NCI-H748 (cell line): Measurements from ENCODE around the gene FAM227B.

Experiments
- DNase-seq: peaks from one replicate; lab custom pipeline; 2025; ENCODE audit not compliant: unreplicated experiment; lab: John Stamatoyannopoulos, UW

The FAM227B gene

DNA sequence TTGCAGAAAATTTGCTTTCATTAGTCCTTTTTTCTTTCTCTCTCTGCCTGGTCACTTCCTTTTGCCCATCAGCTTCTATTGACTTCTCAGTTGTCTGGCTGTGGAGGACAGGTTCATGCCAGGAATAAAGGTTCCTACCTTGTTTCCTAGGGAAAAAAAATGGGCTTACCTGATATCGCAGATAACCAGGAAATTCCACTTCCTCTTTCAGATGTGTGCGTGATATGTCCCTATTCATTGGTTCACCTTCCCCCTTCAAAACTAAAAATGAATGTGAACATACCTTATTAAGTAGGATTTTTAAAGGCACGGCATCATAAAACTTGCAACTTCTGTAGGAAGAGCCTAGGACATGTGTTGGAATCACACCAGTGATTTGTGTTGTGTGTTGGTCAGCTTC, 317.6 kb downstream of the FAM227B start:
- DNase-seq: no peak

DNA sequence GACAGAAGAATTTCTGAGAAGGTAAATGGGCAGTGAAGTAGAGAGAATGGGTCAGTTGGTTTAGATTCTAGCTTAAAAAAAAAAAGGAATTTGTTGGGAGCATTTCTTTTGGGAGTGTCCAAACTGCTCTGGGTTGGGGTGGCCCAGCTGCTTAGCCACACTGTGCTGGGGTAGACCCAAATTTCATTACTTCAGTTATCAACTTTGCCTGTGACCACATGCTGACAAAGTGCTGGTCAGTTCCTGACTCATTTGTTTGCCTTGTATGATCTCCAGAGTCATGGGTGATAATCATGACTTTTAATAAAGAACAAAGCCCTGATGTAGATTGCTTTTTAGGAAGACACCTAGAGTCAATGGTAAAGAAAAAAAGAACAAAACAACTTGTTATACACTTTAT, 319.1 kb downstream of the FAM227B start:
- DNase-seq: no peak

DNA sequence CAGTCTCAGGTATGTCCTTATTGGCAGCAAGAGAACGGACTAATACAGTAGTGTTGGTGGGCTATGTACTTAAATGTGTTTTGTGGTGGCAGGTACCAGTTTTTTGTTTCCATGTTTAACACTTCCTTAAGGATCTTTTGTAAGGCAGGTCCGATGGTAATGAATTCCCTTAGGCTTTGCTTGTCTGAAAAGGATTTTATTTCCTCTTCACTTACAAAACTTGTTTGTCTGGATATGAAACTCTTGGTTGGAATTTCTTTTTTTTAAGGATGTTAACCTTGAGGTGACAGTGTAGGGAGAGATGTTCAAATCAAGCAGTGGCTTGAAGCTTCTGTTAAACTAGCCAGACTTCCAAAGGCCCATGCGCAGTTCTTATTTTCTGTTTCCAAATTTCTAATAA, 319.8 kb downstream of the FAM227B start:
- no peak for DNase-seq

DNA sequence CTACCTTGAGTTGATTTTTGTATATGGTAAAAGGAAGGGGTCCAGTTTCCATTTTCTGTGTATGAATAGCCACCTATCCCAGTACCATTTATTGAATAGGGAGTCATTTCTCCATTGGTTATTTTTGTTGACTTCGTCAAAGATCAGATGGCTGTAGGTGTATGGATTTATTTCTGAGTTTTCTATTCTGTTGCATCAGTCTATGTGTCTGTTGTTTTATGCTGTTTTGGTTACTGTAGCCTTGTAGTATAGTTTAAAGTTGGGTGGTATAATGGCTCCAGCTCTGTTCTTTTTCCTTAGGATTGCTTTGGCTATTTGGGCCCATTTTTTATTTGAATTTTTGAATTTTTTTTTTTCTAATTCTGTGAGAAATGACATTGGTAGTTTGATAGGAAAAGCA, 323.0 kb downstream of the FAM227B start:
- no peak for DNase-seq

DNA sequence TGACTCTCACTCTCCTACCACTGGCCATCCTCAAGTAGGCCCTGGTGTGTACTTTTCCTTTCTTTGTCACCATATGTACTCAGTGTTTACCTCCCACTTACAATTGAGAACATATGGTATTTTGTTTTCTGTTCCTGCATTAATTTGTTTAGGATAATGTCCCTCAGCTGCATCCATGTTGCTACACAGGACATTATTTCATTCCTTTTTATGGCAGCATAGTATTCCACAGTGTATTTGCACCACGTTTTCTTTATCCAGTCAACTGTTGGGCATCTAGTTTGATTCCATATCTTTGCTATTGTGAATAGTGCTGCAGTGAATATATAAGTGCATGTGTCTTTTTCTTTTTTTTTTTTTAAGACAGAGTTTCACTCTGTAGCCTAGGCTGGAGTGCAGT, 324.4 kb downstream of the FAM227B start:
- no peak for DNase-seq

DNA sequence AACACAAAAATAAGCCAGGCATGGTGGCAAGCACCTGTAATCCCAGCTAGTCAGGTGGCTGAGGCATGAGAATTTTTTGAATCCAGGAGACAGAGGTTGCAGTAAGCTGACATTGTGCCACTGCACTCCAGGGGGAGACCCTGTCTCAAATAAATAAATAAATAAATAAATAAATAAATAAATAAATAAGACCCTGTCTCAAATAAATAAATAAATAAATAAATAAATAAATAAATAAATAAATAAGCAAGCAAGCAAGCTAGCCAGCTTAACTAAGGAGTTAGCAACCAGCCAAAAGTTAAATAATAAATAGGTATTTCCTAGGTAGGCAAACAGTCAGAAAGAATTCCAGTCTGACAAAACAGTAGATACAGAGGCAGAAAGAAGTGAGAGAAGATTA, 326.7 kb downstream of the FAM227B start:
- DNase-seq: no peak

DNA sequence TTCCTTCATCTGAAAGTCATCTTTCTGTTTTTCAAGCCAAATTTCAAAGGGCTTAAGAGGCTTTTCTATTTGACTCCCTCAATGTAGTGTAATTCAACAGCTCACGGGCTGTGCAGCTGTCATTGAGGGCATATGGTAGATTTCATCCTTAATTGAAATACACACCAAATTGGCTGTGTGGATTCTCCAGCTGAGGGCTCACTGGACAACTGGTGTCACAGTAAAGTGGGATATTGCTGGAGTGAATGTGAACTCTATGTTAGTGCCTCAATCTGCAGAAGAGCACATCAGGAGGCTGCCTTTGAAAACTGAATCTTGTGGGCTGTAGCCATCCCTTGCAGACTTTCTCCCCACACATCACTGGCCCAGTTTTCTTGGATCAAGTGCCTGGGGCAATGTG, 330.4 kb downstream of the FAM227B start:
- no peak for DNase-seq

DNA sequence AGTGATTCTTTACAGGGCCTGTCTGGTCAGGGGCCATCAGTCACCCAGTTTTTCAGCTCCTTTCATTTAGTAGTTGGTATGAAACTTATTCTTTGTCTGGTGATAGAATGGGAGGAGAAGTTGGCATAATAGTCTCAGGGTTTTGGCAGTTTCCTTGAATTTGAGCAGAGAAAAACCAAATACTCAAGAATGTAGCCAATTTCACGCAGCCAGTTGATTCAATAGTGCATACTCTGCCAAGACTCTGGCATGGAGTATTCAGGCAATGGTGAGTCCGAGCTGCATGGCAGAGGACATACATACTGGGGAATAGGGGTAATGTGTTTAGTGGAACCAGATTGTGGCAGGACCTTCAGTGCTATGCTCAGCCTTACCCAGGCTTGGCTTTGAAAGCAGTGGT, 332.2 kb downstream of the FAM227B start:
- no peak for DNase-seq

DNA sequence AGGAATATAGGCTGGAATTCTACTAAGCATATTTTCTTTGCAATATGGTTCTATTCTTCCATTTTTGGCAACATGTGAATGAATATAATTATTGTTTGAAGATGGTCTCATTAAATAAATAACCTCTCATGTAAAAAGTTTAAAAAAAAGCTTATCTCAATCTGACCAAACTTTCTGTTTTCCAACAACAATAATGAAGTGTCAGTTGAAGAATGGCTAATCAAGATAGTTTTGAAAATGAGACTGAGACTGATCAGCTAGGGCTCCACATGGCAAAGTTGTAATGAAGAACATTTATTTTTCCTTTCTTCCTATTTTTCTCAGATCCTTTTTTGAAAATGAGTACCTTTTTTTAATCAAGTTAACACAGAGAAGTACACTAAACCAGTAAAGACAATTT, 333.1 kb downstream of the FAM227B start:
- no peak for DNase-seq

DNA sequence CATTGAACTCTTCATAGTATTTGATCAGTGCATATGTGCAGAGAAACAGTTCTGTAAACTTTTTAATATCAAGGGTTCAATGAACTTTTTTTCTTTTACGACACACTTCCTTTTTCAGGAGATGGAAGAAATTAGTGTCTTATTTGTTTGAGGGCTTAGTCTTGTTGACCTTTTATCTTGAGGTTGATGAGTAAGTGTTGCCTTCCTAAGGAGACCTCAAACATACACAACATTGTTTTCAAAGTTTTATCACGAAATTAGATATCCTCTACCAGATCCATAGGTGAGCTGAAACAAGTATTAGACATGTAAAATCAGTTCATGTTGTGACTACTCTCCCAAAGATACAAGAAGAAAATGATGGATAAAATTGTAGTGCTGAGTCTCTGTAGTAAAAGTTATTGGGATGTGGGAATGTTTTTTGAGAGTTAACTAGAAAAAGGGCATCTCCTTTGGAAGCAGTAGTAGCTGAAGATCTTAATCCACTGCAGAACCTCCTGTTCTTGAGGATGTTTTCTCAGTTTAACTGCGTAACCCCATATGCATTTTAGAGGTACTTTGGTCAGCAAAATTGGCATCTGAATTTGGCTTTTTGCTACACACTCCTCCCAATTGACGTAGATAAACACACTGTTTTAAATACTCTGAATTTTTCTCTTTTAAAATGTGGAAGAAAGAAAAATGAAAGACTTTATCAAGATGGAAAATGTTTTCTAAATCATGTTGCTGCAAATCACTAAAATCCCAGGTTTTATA, 333.8 kb downstream of the FAM227B start:
- DNase-seq: no peak

DNA sequence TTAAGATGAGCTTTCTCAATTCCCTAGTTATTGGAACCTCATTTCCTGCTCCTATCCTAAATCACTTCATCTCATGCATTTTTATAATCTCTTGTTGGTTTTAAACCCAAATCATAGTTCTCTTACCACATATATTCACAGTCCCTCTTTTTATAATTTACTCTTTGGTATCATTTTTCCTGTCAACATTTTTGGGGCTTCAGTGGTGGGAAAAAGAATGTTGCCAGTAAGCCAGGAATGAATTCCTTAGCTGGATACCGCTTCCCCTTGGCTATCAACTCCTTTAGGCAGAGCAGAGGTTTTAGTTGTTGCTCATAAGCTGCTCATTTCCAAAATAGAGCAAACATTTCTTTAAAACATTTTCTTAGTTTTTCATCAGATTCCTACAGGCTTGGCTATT, 338.3 kb downstream of the FAM227B start:
- no peak for DNase-seq

DNA sequence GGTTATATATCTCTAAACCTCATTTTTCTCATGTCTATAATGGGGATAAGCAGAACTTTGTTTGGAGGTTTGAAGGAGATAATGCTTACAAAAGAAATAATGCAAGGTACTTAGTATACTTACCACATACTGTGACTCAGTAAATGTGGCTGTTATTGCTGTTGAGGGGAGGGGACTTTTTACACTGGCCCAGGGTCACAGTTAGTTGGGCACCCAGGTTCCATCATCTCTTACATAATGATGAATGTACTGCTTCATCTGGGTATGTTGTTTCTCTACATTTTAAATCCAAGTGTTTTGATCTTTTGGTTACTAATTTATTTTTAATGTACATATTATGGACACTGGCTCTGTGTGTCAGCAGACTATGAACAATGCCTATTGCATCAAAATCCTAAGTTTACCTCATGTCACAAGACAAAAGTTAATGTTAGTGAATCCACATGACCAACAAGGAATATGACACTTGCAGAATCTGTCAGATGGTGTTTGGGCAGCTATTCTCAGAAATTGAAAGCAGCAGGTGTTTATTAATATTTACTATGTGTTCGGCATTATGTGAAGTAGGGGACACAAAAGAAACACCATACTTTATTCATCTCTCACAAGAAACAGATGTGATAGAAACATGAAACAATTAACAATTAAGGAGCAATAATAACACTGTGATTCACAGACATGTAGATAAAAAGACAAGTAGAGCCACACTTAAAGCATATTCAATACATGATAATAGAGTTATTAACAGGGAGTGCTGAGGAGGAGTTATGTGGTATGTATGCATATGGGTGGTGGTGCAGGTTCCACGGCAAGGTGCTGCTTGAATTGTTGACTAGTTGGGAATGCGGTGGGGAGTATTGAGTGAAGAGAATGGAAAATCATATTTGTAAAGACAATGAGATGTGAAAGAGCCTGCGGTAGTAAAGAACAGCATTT, 340.8 kb downstream of the FAM227B start:
- DNase-seq: peak; percentile 20

DNA sequence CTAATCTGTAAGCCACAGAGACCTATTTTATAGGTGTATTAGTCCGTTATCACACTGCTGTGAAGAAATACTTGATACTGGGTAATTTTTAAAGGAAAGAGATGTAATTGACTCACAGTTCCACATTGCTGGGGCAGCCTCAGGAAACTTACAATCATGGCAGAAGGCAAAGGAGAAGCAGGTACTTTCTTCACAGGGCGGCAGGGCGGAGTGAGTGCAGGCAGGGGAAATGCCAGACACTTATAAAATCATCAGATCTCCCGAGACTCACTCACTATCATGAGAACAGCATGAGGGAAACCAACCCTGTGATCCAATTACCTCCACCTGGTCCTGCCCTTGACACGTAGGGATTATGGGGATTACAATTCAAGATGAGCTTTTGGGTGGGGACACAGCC, 341.9 kb downstream of the FAM227B start:
- DNase-seq: no peak
